ENCODE results near the gene EIF3M. TPM values are rescaled to one million over a fixed set of nuclear protein-coding genes. Genes with fewer than 3 reads are reported as not detected.
"Not testable (repeated sequence)": the region's sequence is repeated elsewhere in the genome, so short reads cannot be mapped to it uniquely, and the experiment has no call there.

Gene EIF3M
- polyA plus RNA-seq, 4 donors, result 604 to 743 (median 657) TPM

GRCh38 chr11:32594272-32594671, 10.6 kb downstream of the EIF3M start:
- DNase-seq (ENCODE audit: low read depth in 4 of 4, low spot score in 2 of 4), result no peak

- DNase-seq (ENCODE audit: low read depth in 4 of 4, low spot score in 2 of 4), result not testable (repeated sequence)
Observed at GRCh38 chr11:32596114-32596513, 12.5 kb downstream of the EIF3M start.

DNA sequence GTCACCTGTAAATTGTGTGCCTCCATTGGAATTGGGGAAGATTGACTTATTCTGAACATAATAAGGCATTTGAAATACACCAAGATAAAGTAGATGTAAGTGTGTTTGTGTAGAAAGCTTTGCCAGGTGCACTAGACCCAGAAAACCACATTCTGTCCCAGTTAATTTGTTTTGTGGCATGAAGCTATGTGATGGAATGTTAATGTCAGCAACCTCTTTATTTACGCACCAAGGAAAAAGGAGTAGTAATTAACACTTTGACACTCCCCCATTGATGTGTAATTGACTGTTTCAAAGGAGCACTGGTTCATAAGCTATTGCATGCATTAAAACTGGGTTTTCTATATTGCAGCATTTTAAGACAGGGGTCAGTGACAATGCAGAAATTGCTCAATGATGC, 14.3 kb downstream of the EIF3M start:
- no peak for DNase-seq (ENCODE audit: low read depth in 4 of 4, low spot score in 2 of 4)

DNA sequence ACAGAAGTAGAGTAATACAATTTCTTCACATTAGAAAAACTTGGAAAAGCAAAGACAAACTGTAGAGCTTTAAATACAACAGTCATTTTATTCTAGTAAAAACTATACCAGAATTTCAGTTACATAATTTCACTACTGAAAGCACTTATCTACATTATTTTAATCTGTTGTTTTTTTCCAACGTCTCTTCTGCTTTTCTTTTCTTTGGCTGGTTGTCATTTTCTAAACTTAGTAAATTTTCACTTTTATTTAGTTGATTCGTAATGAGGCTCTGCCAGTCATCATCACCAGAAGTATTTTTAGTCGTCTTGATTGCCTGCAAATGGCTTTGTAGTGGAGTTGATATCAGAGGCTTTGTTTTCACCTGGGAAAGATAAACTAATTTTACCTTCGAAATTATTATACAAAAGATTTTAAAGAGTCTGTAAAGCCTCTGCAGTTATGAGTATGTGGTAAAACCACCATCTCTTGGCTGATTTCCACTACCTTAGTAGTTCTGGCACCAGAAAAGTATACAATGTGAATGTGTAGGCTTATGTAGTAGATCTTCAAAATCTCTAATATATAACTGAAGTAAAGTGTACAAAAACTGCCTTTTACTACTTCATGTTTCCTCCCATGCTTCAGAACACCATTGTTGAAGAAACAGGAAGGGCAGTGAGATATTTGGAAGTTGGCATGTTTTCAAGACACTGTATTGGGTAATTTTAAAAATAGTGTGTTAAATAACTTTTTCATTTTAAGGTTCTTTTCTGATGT, 19.2 kb downstream of the EIF3M start:
- DNase-seq (ENCODE audit: low read depth in 4 of 4, low spot score in 2 of 4), result no peak

GRCh38 chr11:32606220-32606619, 22.6 kb downstream of the EIF3M start:
- DNase-seq (ENCODE audit: low read depth in 4 of 4, low spot score in 2 of 4), result no peak

DNA sequence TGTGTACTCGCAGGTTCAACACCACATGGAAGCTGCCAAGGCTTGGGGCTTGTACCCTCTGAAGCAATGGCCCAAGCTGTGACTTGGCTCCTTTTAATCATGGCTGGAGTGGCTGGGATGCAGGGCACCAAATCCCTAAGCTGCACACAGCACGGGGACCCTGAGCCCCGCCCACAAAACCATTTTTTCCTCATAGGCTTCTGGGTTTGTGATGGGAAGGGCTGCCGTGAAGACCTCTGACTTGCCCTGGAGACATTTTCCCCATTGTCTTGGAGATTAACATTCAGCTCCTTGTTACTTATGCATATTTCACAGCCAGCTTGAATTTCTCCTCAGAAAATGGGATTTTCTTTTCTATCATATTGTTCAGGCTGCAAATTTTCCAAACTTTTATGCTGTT, 25.2 kb downstream of the EIF3M start:
- not testable (repeated sequence) for DNase-seq (ENCODE audit: low read depth in 4 of 4, low spot score in 2 of 4)

- peak in 2 of 4 donors; percentile 44 to 50 for DNase-seq (ENCODE audit: low read depth in 4 of 4, low spot score in 2 of 4)
Observed at GRCh38 chr11:32610797-32611352, 27.2 kb downstream of the EIF3M start.

GRCh38 chr11:32613500-32614151, 30.0 kb downstream of the EIF3M start:
- DNase-seq (ENCODE audit: low read depth in 4 of 4, low spot score in 2 of 4), result no peak

GRCh38 chr11:32615422-32615821, 31.8 kb downstream of the EIF3M start:
- no peak for DNase-seq (ENCODE audit: low read depth in 4 of 4, low spot score in 2 of 4)

DNA sequence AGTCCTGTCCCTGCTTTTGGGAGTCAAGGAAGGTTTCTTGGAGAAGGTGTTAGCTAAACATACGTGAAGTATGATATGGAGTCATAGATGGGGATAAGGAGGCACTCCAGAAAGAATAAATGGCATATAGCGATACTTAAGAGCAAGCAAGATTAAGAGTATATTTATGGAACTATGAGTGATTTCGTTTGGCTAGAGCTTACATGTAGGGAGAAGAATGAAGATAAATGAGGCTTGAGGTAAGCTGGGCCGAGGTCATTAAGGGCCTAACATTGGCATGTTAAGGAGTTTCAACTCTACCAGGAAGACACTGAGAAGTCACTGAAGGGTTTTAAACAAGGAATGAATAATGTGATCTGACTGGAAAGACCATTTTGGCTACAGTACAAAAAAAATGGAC, 33.3 kb downstream of the EIF3M start:
- no peak for DNase-seq (ENCODE audit: low read depth in 4 of 4, low spot score in 2 of 4)

DNA sequence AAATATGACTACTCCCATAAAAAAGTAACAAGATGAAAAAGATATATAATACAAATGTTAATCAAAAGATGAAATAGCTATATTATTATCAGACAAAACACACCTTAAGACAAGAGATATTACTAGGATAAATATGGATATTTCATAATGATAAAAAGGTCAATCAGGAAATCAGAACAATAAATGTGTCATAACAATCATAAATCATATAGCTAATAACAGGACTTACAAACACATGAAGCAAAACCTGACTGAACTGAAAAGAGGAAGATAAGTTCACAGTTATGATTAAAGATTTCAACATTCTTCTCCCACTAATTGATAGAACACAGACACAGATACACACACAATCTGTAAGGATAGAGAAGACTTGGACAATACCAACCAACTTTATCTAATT, 47.2 kb downstream of the EIF3M start:
- no peak for DNase-seq (ENCODE audit: low read depth in 4 of 4, low spot score in 2 of 4)

DNA sequence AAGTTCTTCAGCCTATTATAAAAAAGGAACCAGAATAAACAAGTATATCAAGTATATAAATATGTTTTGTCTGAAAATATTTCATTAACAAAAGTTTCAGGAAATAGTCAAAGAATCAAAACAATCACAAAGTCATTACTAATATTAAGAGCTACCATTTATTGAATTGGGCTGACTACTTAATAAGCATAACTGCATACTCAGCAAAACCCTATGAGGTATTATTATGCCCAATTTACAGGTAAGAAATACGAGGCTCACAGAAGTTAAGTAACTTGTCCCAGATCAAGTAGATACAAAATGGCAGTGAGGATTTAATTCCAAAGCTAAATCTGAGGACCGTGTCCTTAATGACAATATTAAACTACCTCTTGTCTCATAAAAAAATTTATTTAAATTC, 52.2 kb downstream of the EIF3M start:
- DNase-seq (ENCODE audit: low read depth in 4 of 4, low spot score in 2 of 4), result no peak

- DNase-seq (ENCODE audit: low read depth in 4 of 4, low spot score in 2 of 4), result no peak
Observed at GRCh38 chr11:32641361-32641760, 57.7 kb downstream of the EIF3M start.

DNA sequence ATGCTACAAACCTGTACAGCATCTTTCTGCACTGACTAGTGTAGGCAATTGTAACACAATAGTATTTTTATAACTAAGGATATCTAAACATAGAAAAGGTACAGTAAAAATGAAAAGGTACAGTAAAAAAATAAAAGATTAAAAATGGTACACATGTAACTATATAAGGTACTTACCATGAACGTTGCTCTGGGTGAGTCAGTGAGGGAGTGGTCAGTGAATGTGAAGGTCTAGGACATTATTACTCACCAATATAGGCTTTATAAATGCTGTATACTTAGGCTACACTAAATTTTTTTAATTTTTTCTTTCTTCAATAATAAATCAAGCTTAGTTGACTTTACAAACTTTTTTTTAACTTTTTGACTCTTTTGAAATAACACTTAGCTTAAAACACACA, 59.9 kb downstream of the EIF3M start:
- DNase-seq (ENCODE audit: low read depth in 4 of 4, low spot score in 2 of 4), result no peak

Other genes starting within 250 kb of the EIF3M start
- gene WT1, start 148.3 kb upstream of the EIF3M start, polyA plus RNA-seq (ENCODE audit: insufficient read length in 4 of 4), result 100 to 1,000 TPM; 206 to 249 (median 215) TPM
- under 1 TPM; 0.22 to 0.33 (median 0.31) TPM for gene CCDC73, start 210.8 kb downstream of the EIF3M start, polyA plus RNA-seq (ENCODE audit: insufficient read length in 4 of 4)
- 1 to 10 TPM; 5.5 to 7.4 (median 6.4) TPM for gene PRRG4, start 246.1 kb downstream of the EIF3M start, polyA plus RNA-seq (ENCODE audit: insufficient read length in 4 of 4)